ENCODE measurements around the gene CCDC112.

CCDC112 gene

DNA sequence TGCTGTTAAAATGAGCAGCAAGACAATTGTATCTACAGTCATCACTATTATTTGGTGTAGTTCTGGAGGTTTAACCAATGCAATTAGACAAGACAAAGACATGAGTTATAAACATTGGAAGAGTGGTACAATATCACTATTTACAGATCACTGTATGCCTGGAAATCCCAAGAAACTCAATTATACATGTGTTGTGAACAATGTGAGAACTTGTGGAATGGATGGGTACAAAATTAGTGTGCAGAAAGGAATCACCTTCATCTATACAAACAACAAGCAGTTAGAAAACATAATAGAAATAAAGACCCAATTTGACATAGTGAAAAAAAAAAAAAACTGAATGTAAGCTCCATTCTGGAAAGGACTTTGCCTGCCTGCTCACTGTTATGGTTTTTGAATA, 12.4 kb upstream of the CCDC112 start:
- Histone ChIP-seq H3K4me3 (ENCODE audit: insufficient read depth, low read length, poor library complexity, severe bottlenecking) (no peak overlapping the region), H3K9me2 (replicated peaks; ENCODE audit: insufficient read depth, low read length) (no peaks in the 10 kb centered on the region), H4K20me1 (ENCODE audit: low read depth, low read length) (no peaks in the 10 kb centered on the region), H3K79me2 (ENCODE audit: insufficient read depth, low read length) (no peaks in the 10 kb centered on the region), H3K4me2 (ENCODE audit: low read depth, low read length, poor library complexity, severe bottlenecking) (no peak overlapping the region), H3K9me3 (ENCODE audit: insufficient read depth, low read length) (no peaks in the 10 kb centered on the region), H3K36me3 (ENCODE audit: low read length) (no peaks in the 10 kb centered on the region), H3K27me3 (ENCODE audit: low read length) (no peaks in the 10 kb centered on the region), H3F3A (ENCODE audit: insufficient read depth) (no peaks in the 10 kb centered on the region), H2AFZ (ENCODE audit: low read depth, low read length, severe bottlenecking) (no peak overlapping the region), H3K27ac (ENCODE audit: low read depth, low read length) (no peak overlapping the region), H3K9ac (ENCODE audit: low read length) (no peak overlapping the region)
- TF ChIP-seq EZH2phosphoT487 (conservative IDR thresholded peaks at IDR 0.05; ENCODE audit: low read length) = no peak
- TF ChIP-seq, protein P1, sequence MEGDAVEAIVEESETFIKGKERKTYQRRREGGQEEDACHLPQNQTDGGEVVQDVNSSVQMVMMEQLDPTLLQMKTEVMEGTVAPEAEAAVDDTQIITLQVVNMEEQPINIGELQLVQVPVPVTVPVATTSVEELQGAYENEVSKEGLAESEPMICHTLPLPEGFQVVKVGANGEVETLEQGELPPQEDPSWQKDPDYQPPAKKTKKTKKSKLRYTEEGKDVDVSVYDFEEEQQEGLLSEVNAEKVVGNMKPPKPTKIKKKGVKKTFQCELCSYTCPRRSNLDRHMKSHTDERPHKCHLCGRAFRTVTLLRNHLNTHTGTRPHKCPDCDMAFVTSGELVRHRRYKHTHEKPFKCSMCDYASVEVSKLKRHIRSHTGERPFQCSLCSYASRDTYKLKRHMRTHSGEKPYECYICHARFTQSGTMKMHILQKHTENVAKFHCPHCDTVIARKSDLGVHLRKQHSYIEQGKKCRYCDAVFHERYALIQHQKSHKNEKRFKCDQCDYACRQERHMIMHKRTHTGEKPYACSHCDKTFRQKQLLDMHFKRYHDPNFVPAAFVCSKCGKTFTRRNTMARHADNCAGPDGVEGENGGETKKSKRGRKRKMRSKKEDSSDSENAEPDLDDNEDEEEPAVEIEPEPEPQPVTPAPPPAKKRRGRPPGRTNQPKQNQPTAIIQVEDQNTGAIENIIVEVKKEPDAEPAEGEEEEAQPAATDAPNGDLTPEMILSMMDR (IDR thresholded peaks at IDR 0.05; ENCODE audit: insufficient read depth, low read length, poor library complexity, severe bottlenecking) = no peak

DNA sequence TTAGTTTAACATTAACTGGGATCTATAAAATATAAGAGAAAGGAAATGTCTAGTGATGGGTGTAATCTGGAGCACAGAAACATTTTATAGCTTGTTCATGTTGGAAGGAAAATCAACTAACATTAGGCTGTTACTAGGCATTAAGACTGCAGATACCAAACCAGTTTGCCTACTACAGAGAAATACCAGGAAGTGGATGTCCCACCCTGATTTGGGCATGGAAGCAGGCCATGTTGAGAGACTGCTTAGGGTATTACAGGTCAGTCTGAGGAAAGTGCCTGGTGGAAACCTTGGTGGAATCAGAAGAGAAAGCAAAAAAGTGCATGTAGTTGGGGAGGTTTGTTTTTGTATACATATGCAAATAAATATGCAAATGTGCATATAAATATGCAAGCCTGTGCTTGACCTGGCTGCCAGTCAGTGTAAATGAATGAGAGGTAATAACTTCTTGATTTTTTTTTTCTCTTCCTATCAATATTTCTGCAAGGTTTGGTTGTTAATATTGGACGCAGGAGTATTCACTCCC, 9.6 kb upstream of the CCDC112 start:
- H3K79me2 ChIP-seq (ENCODE audit: insufficient read depth, low read length) = no peaks in the 10 kb centered on the region
- no peaks in the 10 kb centered on the region for H3F3A ChIP-seq (ENCODE audit: insufficient read depth)

DNA sequence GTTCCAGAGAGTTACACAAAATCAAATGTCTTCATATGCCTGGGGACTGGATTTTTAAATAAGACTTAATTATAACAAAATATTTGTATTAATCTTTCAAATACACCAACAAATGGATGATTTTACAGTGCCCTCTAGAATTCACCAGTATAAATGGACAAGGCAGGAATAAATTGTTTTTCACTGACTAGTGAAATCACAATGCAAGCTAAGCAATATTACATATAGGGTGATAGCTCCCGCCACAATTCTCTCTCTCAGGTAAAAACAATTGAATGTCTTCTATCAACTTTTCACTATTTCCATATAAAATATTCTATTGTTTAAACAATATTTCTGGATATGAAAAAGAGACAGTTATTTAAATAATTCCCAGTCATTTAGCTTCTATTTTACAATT, 8.0 kb upstream of the CCDC112 start:
- Histone ChIP-seq H3K27me3 (ENCODE audit: low read length) (no peaks in the 10 kb centered on the region), H3F3A (ENCODE audit: insufficient read depth) (no peaks in the 10 kb centered on the region), H3K27ac (ENCODE audit: low read depth, low read length) (no peak overlapping the region), H2AFZ (ENCODE audit: low read depth, low read length, severe bottlenecking) (no peak overlapping the region), H3K9me2 (replicated peaks; ENCODE audit: insufficient read depth, low read length) (no peaks in the 10 kb centered on the region), H3K9ac (ENCODE audit: low read length) (no peak overlapping the region), H3K4me2 (ENCODE audit: low read depth, low read length, poor library complexity, severe bottlenecking) (no peak overlapping the region), H4K20me1 (ENCODE audit: low read depth, low read length) (no peaks in the 10 kb centered on the region), H3K79me2 (ENCODE audit: insufficient read depth, low read length) (no peaks in the 10 kb centered on the region), H3K4me3 (ENCODE audit: insufficient read depth, low read length, poor library complexity, severe bottlenecking) (no peak overlapping the region), H3K9me3 (ENCODE audit: insufficient read depth, low read length) (no peaks in the 10 kb centered on the region), H3K36me3 (ENCODE audit: low read length) (no peaks in the 10 kb centered on the region)
- TF ChIP-seq, protein P1 (IDR thresholded peaks at IDR 0.05; ENCODE audit: insufficient read depth, low read length, poor library complexity, severe bottlenecking) = no peak
- TF ChIP-seq EZH2phosphoT487 (conservative IDR thresholded peaks at IDR 0.05; ENCODE audit: low read length) = no peak

More for the DNA sequence above, 9.6 kb upstream of the CCDC112 start:
- H3K4me3 ChIP-seq (ENCODE audit: insufficient read depth, low read length, poor library complexity, severe bottlenecking) = no peak overlapping the region
- H3K36me3 ChIP-seq (ENCODE audit: low read length) = no peaks in the 10 kb centered on the region
- H3K27me3 ChIP-seq (ENCODE audit: low read length) = no peaks in the 10 kb centered on the region
- TF ChIP-seq, protein P1 (IDR thresholded peaks at IDR 0.05; ENCODE audit: insufficient read depth, low read length, poor library complexity, severe bottlenecking) = no peak
- TF ChIP-seq EZH2phosphoT487 (conservative IDR thresholded peaks at IDR 0.05; ENCODE audit: low read length) = no peak
- no peak overlapping the region for H3K4me2 ChIP-seq (ENCODE audit: low read depth, low read length, poor library complexity, severe bottlenecking)
- no peak overlapping the region for H3K9ac ChIP-seq (ENCODE audit: low read length)
- no peaks in the 10 kb centered on the region for H3K9me3 ChIP-seq (ENCODE audit: insufficient read depth, low read length)
- no peak overlapping the region for H3K27ac ChIP-seq (ENCODE audit: low read depth, low read length)
- H3K9me2 ChIP-seq (replicated peaks; ENCODE audit: insufficient read depth, low read length) = no peaks in the 10 kb centered on the region
- no peak overlapping the region for H2AFZ ChIP-seq (ENCODE audit: low read depth, low read length, severe bottlenecking)
- H4K20me1 ChIP-seq (ENCODE audit: low read depth, low read length) = no peaks in the 10 kb centered on the region
